ENCODE results near the gene METTL6. TPM values are rescaled to one million over a fixed set of nuclear protein-coding genes. Genes with fewer than 3 reads are reported as not detected.

The METTL6 gene
- 16.7 TPM for polyA plus RNA-seq
- long read RNA-seq, donor 1, partial matches to known transcripts: 0 of 2 reads
- long read RNA-seq, donor 1, other reads (novel, unspliced or antisense): 0 of 2 reads
- long read RNA-seq, donor 2, partial matches to known transcripts: 0 of 3 reads
- long read RNA-seq, donor 2, other reads (novel, unspliced or antisense): 0 of 3 reads
- long read RNA-seq, donor 3: 0 reads
- long read RNA-seq, donor 4, partial matches to known transcripts: 0 of 1 reads
- long read RNA-seq, donor 4, other reads (novel, unspliced or antisense): 0 of 1 reads
- long read RNA-seq, donor 5, partial matches to known transcripts: 0 of 2 reads
- long read RNA-seq, donor 5, other reads (novel, unspliced or antisense): 0 of 2 reads
- long read RNA-seq, donor 6, partial matches to known transcripts: 0 of 1 reads
- long read RNA-seq, donor 6, other reads (novel, unspliced or antisense): 0 of 1 reads
- long read RNA-seq, donor 7, partial matches to known transcripts: 0 of 1 reads
- long read RNA-seq, donor 7, other reads (novel, unspliced or antisense): 0 of 1 reads
- long read RNA-seq, donor 8, full-length matches to known transcripts: 2 of 2 reads
- long read RNA-seq, donor 8, partial matches to known transcripts: 0 of 2 reads
- long read RNA-seq, donor 8, other reads (novel, unspliced or antisense): 0 of 2 reads
- long read RNA-seq, donor 9, partial matches to known transcripts: 0 of 4 reads
- long read RNA-seq, donor 9, other reads (novel, unspliced or antisense): 0 of 4 reads
- long read RNA-seq, donor 10, partial matches to known transcripts: 0 of 11 reads
- long read RNA-seq, donor 10, other reads (novel, unspliced or antisense): 8 of 11 reads
- long read RNA-seq, donor 11, partial matches to known transcripts: 0 of 1 reads
- long read RNA-seq, donor 11, other reads (novel, unspliced or antisense): 0 of 1 reads

- Histone ChIP-seq H3K9me3 (ENCODE audit: control insufficient read depth, low read depth, low read length) (no peaks in the 10 kb centered on the region), H3K36me3 (ENCODE audit: control insufficient read depth, insufficient read depth, low read length) (peaks cover 37% of the 10 kb centered on the region), H3K27me3 (ENCODE audit: control insufficient read depth, insufficient read depth, low read length) (no peaks in the 10 kb centered on the region), H3K4me3 (ENCODE audit: low read length) (peak within 1 kb of the TSS; percentile 92), H3K27ac (ENCODE audit: low read length) (peak within 1 kb of the TSS; percentile 62), H3K4me1 (ENCODE audit: control insufficient read depth, insufficient read depth, low read length) (no peaks in the 10 kb centered on the region)
- WGBS (ENCODE audit: insufficient coverage, low lambda C conversion rate): no CpG with 5 or more reads among the region's 52 CpGs
- DNase-seq: peak; percentile 50 to 82
Measured at GRCh38 chr3:15427182-15427880, at the start of gene METTL6, which contains the start of gene EAF1. Gene METTL6 (minus strand): TSS chr3:15427544. CDS start chr3:15426511, 1,033 bp downstream. Gene EAF1 (plus strand): TSS chr3:15427598. CDS start chr3:15427780, 182 bp downstream.

GRCh38 chr3:15476378-15476777 is 49.0 kb upstream of the METTL6 start:
- no peak for DNase-seq
- no CpG with 5 or more reads among the region's 3 CpGs for WGBS (ENCODE audit: insufficient coverage, low lambda C conversion rate)

GRCh38 chr3:15475161-15475560 is 47.8 kb upstream of the METTL6 start:
- Histone ChIP-seq H3K27ac (ENCODE audit: low read length) (no peak overlapping the region), H3K36me3 (ENCODE audit: control insufficient read depth, insufficient read depth, low read length) (no peaks in the 10 kb centered on the region), H3K4me3 (ENCODE audit: low read length) (no peak overlapping the region), H3K4me1 (ENCODE audit: control insufficient read depth, insufficient read depth, low read length) (no peaks in the 10 kb centered on the region), H3K9me3 (ENCODE audit: control insufficient read depth, low read depth, low read length) (no peaks in the 10 kb centered on the region), H3K27me3 (ENCODE audit: control insufficient read depth, insufficient read depth, low read length) (no peaks in the 10 kb centered on the region)
- DNase-seq: no peak
- WGBS (ENCODE audit: insufficient coverage, low lambda C conversion rate): no CpG with 5 or more reads among the region's 5 CpGs

More at GRCh38 chr3:15476378-15476777, 49.0 kb upstream of the METTL6 start:
- Histone ChIP-seq H3K9me3 (ENCODE audit: control insufficient read depth, low read depth, low read length) (no peaks in the 10 kb centered on the region), H3K27me3 (ENCODE audit: control insufficient read depth, insufficient read depth, low read length) (no peaks in the 10 kb centered on the region), H3K4me3 (ENCODE audit: low read length) (no peak overlapping the region), H3K27ac (ENCODE audit: low read length) (no peak overlapping the region), H3K4me1 (ENCODE audit: control insufficient read depth, insufficient read depth, low read length) (no peaks in the 10 kb centered on the region), H3K36me3 (ENCODE audit: control insufficient read depth, insufficient read depth, low read length) (no peaks in the 10 kb centered on the region)

- no peaks in the 10 kb centered on the region for H3K4me1 ChIP-seq (ENCODE audit: control insufficient read depth, insufficient read depth, low read length)
- H3K4me3 ChIP-seq (ENCODE audit: low read length): no peak overlapping the region
- H3K9me3 ChIP-seq (ENCODE audit: control insufficient read depth, low read depth, low read length): no peaks in the 10 kb centered on the region
- no peak overlapping the region for H3K27ac ChIP-seq (ENCODE audit: low read length)
- H3K36me3 ChIP-seq (ENCODE audit: control insufficient read depth, insufficient read depth, low read length): no peaks in the 10 kb centered on the region
- DNase-seq: no peak
- H3K27me3 ChIP-seq (ENCODE audit: control insufficient read depth, insufficient read depth, low read length): no peaks in the 10 kb centered on the region
- 60% methylated on average over 1 of the region's 3 CpGs for WGBS (ENCODE audit: insufficient coverage, low lambda C conversion rate)
Measured at GRCh38 chr3:15471861-15472260, 44.5 kb upstream of the METTL6 start.

GRCh38 chr3:15470849-15471248 is 43.5 kb upstream of the METTL6 start:
- Histone ChIP-seq H3K4me3 (ENCODE audit: low read length) (no peak overlapping the region), H3K27me3 (ENCODE audit: control insufficient read depth, insufficient read depth, low read length) (no peaks in the 10 kb centered on the region), H3K27ac (ENCODE audit: low read length) (no peak overlapping the region), H3K9me3 (ENCODE audit: control insufficient read depth, low read depth, low read length) (no peaks in the 10 kb centered on the region), H3K4me1 (ENCODE audit: control insufficient read depth, insufficient read depth, low read length) (no peaks in the 10 kb centered on the region), H3K36me3 (ENCODE audit: control insufficient read depth, insufficient read depth, low read length) (no peaks in the 10 kb centered on the region)
- DNase-seq: no peak
- WGBS (ENCODE audit: insufficient coverage, low lambda C conversion rate): 100% methylated on average over 2 of the region's 2 CpGs

GRCh38 chr3:15470261-15470660 is 42.9 kb upstream of the METTL6 start:
- no peak for DNase-seq
- Histone ChIP-seq H3K4me3 (ENCODE audit: low read length) (no peak overlapping the region), H3K4me1 (ENCODE audit: control insufficient read depth, insufficient read depth, low read length) (no peaks in the 10 kb centered on the region), H3K27me3 (ENCODE audit: control insufficient read depth, insufficient read depth, low read length) (no peaks in the 10 kb centered on the region), H3K27ac (ENCODE audit: low read length) (no peak overlapping the region), H3K9me3 (ENCODE audit: control insufficient read depth, low read depth, low read length) (no peaks in the 10 kb centered on the region), H3K36me3 (ENCODE audit: control insufficient read depth, insufficient read depth, low read length) (no peaks in the 10 kb centered on the region)
- no CpG with 5 or more reads among the region's 6 CpGs for WGBS (ENCODE audit: insufficient coverage, low lambda C conversion rate)

- DNase-seq: no peak
- Histone ChIP-seq H3K4me1 (ENCODE audit: control insufficient read depth, insufficient read depth, low read length) (no peaks in the 10 kb centered on the region), H3K27ac (ENCODE audit: low read length) (no peak overlapping the region), H3K27me3 (ENCODE audit: control insufficient read depth, insufficient read depth, low read length) (no peaks in the 10 kb centered on the region), H3K9me3 (ENCODE audit: control insufficient read depth, low read depth, low read length) (no peaks in the 10 kb centered on the region), H3K4me3 (ENCODE audit: low read length) (no peak overlapping the region), H3K36me3 (ENCODE audit: control insufficient read depth, insufficient read depth, low read length) (no peaks in the 10 kb centered on the region)
- WGBS (ENCODE audit: insufficient coverage, low lambda C conversion rate): 100% methylated on average over 1 of the region's 11 CpGs
Measured at GRCh38 chr3:15467227-15468181, 40.2 kb upstream of the METTL6 start.

- no peaks in the 10 kb centered on the region for H3K36me3 ChIP-seq (ENCODE audit: control insufficient read depth, insufficient read depth, low read length)
- no peak overlapping the region for H3K4me3 ChIP-seq (ENCODE audit: low read length)
- H3K27ac ChIP-seq (ENCODE audit: low read length): no peak overlapping the region
- H3K4me1 ChIP-seq (ENCODE audit: control insufficient read depth, insufficient read depth, low read length): no peaks in the 10 kb centered on the region
- no peak for DNase-seq
- no peaks in the 10 kb centered on the region for H3K27me3 ChIP-seq (ENCODE audit: control insufficient read depth, insufficient read depth, low read length)
- 100% methylated on average over 1 of the region's 6 CpGs for WGBS (ENCODE audit: insufficient coverage, low lambda C conversion rate)
- no peaks in the 10 kb centered on the region for H3K9me3 ChIP-seq (ENCODE audit: control insufficient read depth, low read depth, low read length)
Measured at GRCh38 chr3:15465876-15466585, 38.7 kb upstream of the METTL6 start.

- H3K9me3 ChIP-seq (ENCODE audit: control insufficient read depth, low read depth, low read length): no peaks in the 10 kb centered on the region
- DNase-seq: no peak
- no peaks in the 10 kb centered on the region for H3K36me3 ChIP-seq (ENCODE audit: control insufficient read depth, insufficient read depth, low read length)
- no peaks in the 10 kb centered on the region for H3K4me1 ChIP-seq (ENCODE audit: control insufficient read depth, insufficient read depth, low read length)
- H3K27me3 ChIP-seq (ENCODE audit: control insufficient read depth, insufficient read depth, low read length): no peaks in the 10 kb centered on the region
- H3K27ac ChIP-seq (ENCODE audit: low read length): no peak overlapping the region
- no peak overlapping the region for H3K4me3 ChIP-seq (ENCODE audit: low read length)
- no CpG with 5 or more reads among the region's 5 CpGs for WGBS (ENCODE audit: insufficient coverage, low lambda C conversion rate)
Measured at GRCh38 chr3:15462451-15462850, 35.1 kb upstream of the METTL6 start.

Measured in large intestine (tissue), 12 donors.